Heart left ventricle (tissue), 16 donors: ENCODE measurements around the gene PURB. TPM values are rescaled to one million over a fixed set of nuclear protein-coding genes. Genes with fewer than 3 reads are reported as not detected.
"Not testable (repeated sequence)": the region's sequence is repeated elsewhere in the genome, so short reads cannot be mapped to it uniquely, and the experiment has no call there.

Source experiments
- ATAC-seq, 4 donors: fragments of 200-7000 bp; cut with Tn5 transposase; one replicate each; pipeline ENCODE4 v1.9.1; 2020 to 2022; ENCODE audit warnings: moderate library complexity in 4 of 4, mild to moderate bottlenecking in 3 of 4, moderate number of reproducible peaks in 1 of 4
- DNase-seq, 5 donors: peaks; one replicate each; pipeline ENCODE4 v3.0.0-alpha.2; 2020
- H3K27ac ChIP-seq, 12 donors: fragments of 200-600 bp; sonication (generic) in 4 of 12; one replicate each; pipeline versions ENCODE4 v1.5.0 to v1.8.0; 2016 to 2022; ENCODE audit warnings: mild to moderate bottlenecking in 2 of 12
- H3K27me3 ChIP-seq, 9 donors: fragments of 200-600 bp; sonication (generic) in 2 of 9; one replicate each; pipeline versions ENCODE4 v1.5.1 to v1.8.0; 2016 to 2022; ENCODE audit warnings: mild to moderate bottlenecking in 3 of 9
- H3K36me3 ChIP-seq, 9 donors: fragments of 200-600 bp; sonication (generic) in 2 of 9; one replicate each; pipeline versions ENCODE4 v1.5.0 to v1.8.0; 2018 to 2022; ENCODE audit warnings: mild to moderate bottlenecking in 2 of 9
- H3K4me1 ChIP-seq, 12 donors: fragments of 200-600 bp; sonication (generic) in 4 of 12; one replicate each; pipeline versions ENCODE4 v1.5.0 to v1.8.0; 2016 to 2022; ENCODE audit warnings: mild to moderate bottlenecking in 3 of 12
- H3K4me3 ChIP-seq, 12 donors: fragments of 200-600 bp; sonication (generic) in 4 of 12; one replicate each; pipeline versions ENCODE4 v1.5.0 to v1.8.0; 2017 to 2022; ENCODE audit warnings: mild to moderate bottlenecking in 9 of 12, moderate library complexity in 4 of 12
- H3K9me3 ChIP-seq, 12 donors: fragments of 200-600 bp; sonication (generic) in 4 of 12; one replicate each; pipeline versions ENCODE4 v1.5.0 to v1.8.0; 2016 to 2022; ENCODE audit warnings: mild to moderate bottlenecking in 1 of 12
- POLR2A ChIP-seq, 2 donors: fragments of 450-650 bp; IDR thresholded peaks; one replicate each; pipeline ENCODE4 v1.6.1; 2017; ENCODE audit warnings: antibody characterized with exemption in 2 of 2, mild to moderate bottlenecking in 2 of 2, moderate library complexity in 2 of 2
- WGBS, 4 donors: extraction: QIAGEN DNeasy Blood & Tissue Kit in 2 of 4; methylation state at CpG; one replicate each; pipeline versions ENCODE4 v1.1.5 to v1.1.7; 2013 to 2018; 5-methylcytosine and 5-hydroxymethylcytosine counted together
- intact Hi-C, 10 donors: fragments of 100-400 bp; cut with DNase I; formaldehyde crosslinking; loops; one replicate each; pipeline versions ENCODE4 v1.11.1 to v1.14.2; 2022
- polyA plus RNA-seq, 2 donors: library from polyadenylated mRNA; stranded (reverse); fragments of 200-250 nt; gene quantifications; one replicate each; pipeline ENCODE4 v1.2.3, GENCODE V29; 2013
- total RNA-seq, 9 donors: library from RNA; depleted of rRNA in 2 of 9; stranded (reverse); fragments of >200 nt in 2 of 9; fragmentation: NEBNext Ultra II Directional in 3 of 9; extraction: Animal tissue kit (Norgen Biotek cat#: 25700) in 3 of 9; gene quantifications; one replicate each; pipeline versions ENCODE4 v1.1.0 to v1.2.4, GENCODE V29; 2016 to 2023
- TF ChIP-seq, protein P1 (sequence below), 12 donors: fragments of 200-600 bp; sonication (generic) in 4 of 12; IDR thresholded peaks; one replicate each; pipeline versions ENCODE4 v1.5.0 to v1.8.0; 2018 to 2022; ENCODE audit warnings: antibody characterized with exemption in 12 of 12, mild to moderate bottlenecking in 5 of 12
- donor health status: ischemic (EF 13 %, LVEDD 7.1; RV severe dilation, severe dysfunction).
- donor health status: healthy with polysubstance abuse.
- donor health status: DM: no; HTN: yes; CAD: no.
- donor health status: DM: no; HTN: no; CAD: no.
- donor health status: ischemic (EF 25% LVEDD 6.9; RV normal size, moderate dysfunction).
- donor health status: ischemic (EF 25% LVEDD 5.7; RV mildly dilated, moderate dysfunction).
- donor health status: healthy.
- donor health status: DM: yes; HTN: yes; CAD: no.
- donor health status: ischemic (EF 35%, LVEDD 5.7; RV mildly dilated, moderate dysfunction).
- donor health status: nonischemic (EF 11% LVEDD 7.7; RV severe dilation, severe dysfunction).
- donor health status: DM: yes; HTN: yes; CAD: no.
- donor health status: PGD.
- donor health status: ischemic (EF 29% LVEDD 5.4; RV normal size, mild dysfunction).
- donor health status: nonischemic (EF 23%, LVEDD 6.1; RV moderate dilation, normal function).

The PURB gene
- total and polyA plus RNA-seq, 11 donors: 5.5 to 19.4 (median 15.7) TPM

DNA sequence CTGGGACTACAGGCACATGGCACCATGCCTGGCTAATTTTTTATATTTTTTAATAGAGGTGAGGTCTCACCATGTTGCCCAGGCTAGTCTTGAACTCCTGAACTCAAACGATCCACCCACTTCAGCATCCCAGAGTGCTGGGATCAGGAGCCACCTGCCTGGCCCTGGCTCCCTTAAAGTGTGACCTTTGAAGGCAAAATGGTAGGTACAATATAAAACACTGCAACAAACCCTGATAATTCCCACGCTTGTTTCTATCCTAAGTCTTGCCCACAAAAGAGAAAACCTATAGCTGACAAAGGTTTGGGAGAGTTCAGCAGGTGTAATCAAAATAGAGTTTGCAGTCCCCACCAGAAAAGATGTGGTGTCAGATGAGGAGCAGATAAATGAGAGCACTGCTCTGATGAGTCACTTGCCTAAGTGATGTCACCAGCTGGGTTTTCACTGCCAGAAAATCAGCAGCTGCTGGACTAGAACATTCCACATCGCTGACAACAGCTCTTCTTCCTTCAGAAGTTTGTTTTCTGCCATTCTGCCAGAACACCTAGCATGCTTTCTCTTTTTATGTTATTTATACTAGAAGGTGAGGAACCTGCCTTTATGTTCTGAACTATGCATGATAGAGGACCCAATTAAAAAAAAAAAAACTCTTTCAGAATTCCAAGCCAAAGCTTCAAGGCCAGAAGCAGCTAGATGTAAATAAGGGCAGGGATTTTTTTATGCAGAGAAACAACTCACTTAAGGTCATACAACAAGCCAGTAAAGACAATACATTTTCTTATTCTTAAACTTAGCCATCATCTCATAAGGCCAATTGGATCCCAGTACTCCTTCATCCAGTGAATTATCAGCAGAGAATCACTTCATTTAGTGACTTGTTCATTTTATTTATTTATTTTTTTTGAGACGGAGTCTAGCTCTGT lies 18.0 kb downstream of the PURB start:
- TF ChIP-seq, protein P1, sequence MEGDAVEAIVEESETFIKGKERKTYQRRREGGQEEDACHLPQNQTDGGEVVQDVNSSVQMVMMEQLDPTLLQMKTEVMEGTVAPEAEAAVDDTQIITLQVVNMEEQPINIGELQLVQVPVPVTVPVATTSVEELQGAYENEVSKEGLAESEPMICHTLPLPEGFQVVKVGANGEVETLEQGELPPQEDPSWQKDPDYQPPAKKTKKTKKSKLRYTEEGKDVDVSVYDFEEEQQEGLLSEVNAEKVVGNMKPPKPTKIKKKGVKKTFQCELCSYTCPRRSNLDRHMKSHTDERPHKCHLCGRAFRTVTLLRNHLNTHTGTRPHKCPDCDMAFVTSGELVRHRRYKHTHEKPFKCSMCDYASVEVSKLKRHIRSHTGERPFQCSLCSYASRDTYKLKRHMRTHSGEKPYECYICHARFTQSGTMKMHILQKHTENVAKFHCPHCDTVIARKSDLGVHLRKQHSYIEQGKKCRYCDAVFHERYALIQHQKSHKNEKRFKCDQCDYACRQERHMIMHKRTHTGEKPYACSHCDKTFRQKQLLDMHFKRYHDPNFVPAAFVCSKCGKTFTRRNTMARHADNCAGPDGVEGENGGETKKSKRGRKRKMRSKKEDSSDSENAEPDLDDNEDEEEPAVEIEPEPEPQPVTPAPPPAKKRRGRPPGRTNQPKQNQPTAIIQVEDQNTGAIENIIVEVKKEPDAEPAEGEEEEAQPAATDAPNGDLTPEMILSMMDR (IDR thresholded peaks at IDR 0.05): no peak
- TF ChIP-seq POLR2A (IDR thresholded peaks at IDR 0.05): no peak
- Histone ChIP-seq H3K4me3 (no peak overlapping the region), H3K4me1 (peaks cover 0 to 8% (median 0%) of the 10 kb centered on the region in 12 donors), H3K27ac (peak overlapping the region in 2 of 12 donors; percentile 18 to 47), H3K9me3 (no peaks in the 10 kb centered on the region), H3K36me3 (no peaks in the 10 kb centered on the region), H3K27me3 (no peaks in the 10 kb centered on the region)
- DNase-seq (peak in 1 of 5 donors; percentile 49), ATAC-seq (peak in 3 of 4 donors; percentile 59 to 92 (median 75))
- 59 to 66% (median 64%) methylated on average over 4 of the region's 4 CpGs for WGBS, 4 donors
- intact Hi-C loops: no loop called here

DNA sequence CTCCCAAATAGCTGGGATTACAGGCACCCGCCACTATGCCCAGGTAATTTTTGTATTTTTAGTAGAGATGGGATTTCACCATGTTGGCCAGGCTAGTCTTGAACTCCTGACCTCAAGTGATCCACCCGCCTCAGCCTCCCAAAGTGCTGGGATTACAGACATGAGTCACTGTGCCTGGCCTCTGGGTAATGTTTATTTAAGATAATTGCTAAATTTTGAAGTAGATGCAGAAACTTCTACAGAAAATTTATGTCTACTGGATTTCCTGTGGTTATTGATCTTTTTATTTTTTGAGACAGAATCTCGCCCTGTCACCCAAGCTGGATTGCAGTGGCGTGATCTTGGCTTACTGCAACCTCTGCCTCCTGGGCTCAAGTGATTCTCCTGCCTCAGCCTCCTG lies 23.4 kb downstream of the PURB start:
- H3K4me3 ChIP-seq, H3K36me3 ChIP-seq, H3K27me3 ChIP-seq, H3K4me1 ChIP-seq, H3K9me3 ChIP-seq, ATAC-seq, intact Hi-C loops, H3K27ac ChIP-seq, DNase-seq: not testable (repeated sequence)
- WGBS, 4 donors: 66 to 79% (median 70%) methylated on average over 4 of the region's 4 CpGs

DNA sequence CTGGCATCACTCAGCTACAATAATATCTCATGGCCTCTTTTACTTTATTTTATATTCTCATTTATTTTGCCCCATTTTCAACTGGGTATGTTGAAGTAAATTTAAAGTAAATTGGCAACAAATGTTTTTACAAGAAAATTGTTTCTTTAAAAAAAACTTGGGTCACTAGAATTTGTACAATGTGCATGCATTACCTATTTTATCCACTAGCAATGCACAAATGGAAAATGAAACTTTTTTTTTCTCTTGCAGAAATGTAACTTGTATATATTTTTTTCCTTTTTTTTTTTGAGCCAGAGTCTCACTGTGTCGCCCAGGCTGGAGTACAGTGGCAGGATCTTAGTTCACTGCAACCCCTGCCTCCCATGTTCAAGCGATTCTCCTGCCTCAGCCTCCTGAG lies 27.2 kb downstream of the PURB start:
- Histone ChIP-seq H3K4me1 (peaks cover 0 to 6% (median 0%) of the 10 kb centered on the region in 12 donors), H3K27ac (no peak overlapping the region), H3K9me3 (no peaks in the 10 kb centered on the region), H3K27me3 (no peaks in the 10 kb centered on the region), H3K4me3 (no peak overlapping the region), H3K36me3 (no peaks in the 10 kb centered on the region)
- no peak for TF ChIP-seq POLR2A (IDR thresholded peaks at IDR 0.05)
- TF ChIP-seq, protein P1 (IDR thresholded peaks at IDR 0.05): peak in 2 of 12 donors; percentile 24 to 40
- 84 to 93% (median 92%) methylated on average over 2 of the region's 2 CpGs for WGBS, 4 donors
- intact Hi-C loops: loop anchor here in 9 of 10 donors (2.0 to 10.0 kb wide), 4 partner anchors 64 to 279 kb away; no protein-coding TSS in a partner anchor
- ATAC-seq: no peak
- no peak for DNase-seq

DNA sequence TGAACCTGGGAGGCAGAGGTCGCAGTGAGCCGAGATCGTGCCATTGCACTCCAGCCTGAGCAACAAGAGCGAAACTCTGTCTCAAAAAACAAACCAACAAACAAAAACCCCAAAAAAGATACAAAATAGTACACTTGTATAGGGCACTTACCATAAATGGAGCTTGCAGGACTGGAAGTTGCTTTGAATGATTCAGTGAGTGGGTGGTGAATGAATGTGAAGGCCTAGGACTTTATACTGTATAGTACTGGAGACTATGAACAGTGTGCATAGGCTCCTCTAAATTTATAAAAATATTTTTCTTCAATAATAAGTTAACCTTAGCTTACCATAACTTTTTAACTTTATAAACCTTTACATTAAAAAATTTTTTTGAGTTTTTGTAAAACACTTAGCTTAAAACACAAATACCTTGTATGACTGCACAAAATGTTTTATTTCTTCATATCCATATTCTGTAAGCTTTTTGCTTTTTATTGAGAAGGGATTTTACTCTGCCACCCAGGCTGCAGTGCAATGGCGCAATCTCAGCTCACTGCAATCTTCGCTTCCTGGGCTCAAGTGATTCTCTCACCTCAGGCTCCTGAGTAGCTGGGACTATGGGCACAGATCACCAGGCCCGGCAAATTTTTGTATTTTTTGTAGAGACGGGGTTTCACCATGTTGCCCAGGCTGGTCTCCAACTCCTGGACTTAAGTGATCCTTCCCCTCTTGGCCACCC lies 30.5 kb downstream of the PURB start:
- peaks cover 0 to 6% (median 0%) of the 10 kb centered on the region in 12 donors for H3K4me1 ChIP-seq
- ATAC-seq: no peak
- no peak overlapping the region for H3K4me3 ChIP-seq
- no peaks in the 10 kb centered on the region for H3K36me3 ChIP-seq
- 92 to 95% (median 93%) methylated on average over 8 of the region's 8 CpGs for WGBS, 4 donors
- H3K9me3 ChIP-seq: no peaks in the 10 kb centered on the region
- H3K27me3 ChIP-seq: no peaks in the 10 kb centered on the region
- H3K27ac ChIP-seq: no peak overlapping the region
- TF ChIP-seq, protein P1 (IDR thresholded peaks at IDR 0.05): no peak
- no peak for TF ChIP-seq POLR2A (IDR thresholded peaks at IDR 0.05)
- DNase-seq: no peak
- intact Hi-C loops: loop anchor here in 8 of 10 donors (5.0 to 10.0 kb wide), 4 partner anchors 67 to 282 kb away; no protein-coding TSS in a partner anchor
